Vagina (tissue), 2 donors: ENCODE results near the gene CADPS.

ENCODE experiments used
- CTCF ChIP-seq, 3 experiments: fragments of 450-650 bp in 2 of 3; fragments of 200-600 bp in 1 of 3; sonication (generic) in 1 of 3; IDR thresholded peaks; one replicate each; pipeline ENCODE4 v1.5.1; 2017 to 2019; ENCODE audit warnings: antibody characterized with exemption in 3 of 3, mild to moderate bottlenecking in 2 of 3, moderate library complexity in 2 of 3
- POLR2A ChIP-seq, 2 donors: fragments of 450-650 bp; IDR thresholded peaks; one replicate each; pipeline ENCODE4 v1.6.1; 2017; ENCODE audit warnings: antibody characterized with exemption in 2 of 2, mild to moderate bottlenecking in 2 of 2, moderate library complexity in 2 of 2
- POLR2AphosphoS5 ChIP-seq, 2 donors: sonication (generic); formaldehyde crosslinking; IDR thresholded peaks; one replicate each; pipeline ENCODE4 v1.9.0; 2017; ENCODE audit warnings: antibody characterized with exemption in 2 of 2, mild to moderate bottlenecking in 2 of 2, low read depth in 1 of 2; ENCODE audit not compliant: insufficient read depth in 1 of 2

- no peak for TF ChIP-seq POLR2AphosphoS5 (IDR thresholded peaks at IDR 0.05; ENCODE audit: insufficient read depth in 1 of 2, low read depth in 1 of 2)
- TF ChIP-seq POLR2A (IDR thresholded peaks at IDR 0.05): no peak
- no peak for TF ChIP-seq CTCF (IDR thresholded peaks at IDR 0.05)
Observed at GRCh38 chr3:62369476-62369743, 505.8 kb downstream of the CADPS start.
